H1 (cell line): ENCODE measurements around the gene NTN1. TPM values are rescaled to one million over a fixed set of nuclear protein-coding genes. Genes with fewer than 3 reads are reported as not detected.

Experiments used
- CTCF ChIA-PET: fragments of 300-600 bp; sonication (Branson Sonifier 250); formaldehyde crosslinking; loops from one replicate; lab custom pipeline; 2021; ENCODE audit not compliant: partially characterized antibody; lab: Charles Lee
- POLR2A ChIA-PET: fragments of 300-600 bp; sonication (Branson Sonifier 250); formaldehyde crosslinking; loops from one replicate; lab custom pipeline; 2021; ENCODE audit warnings: inconsistent platforms; ENCODE audit not compliant: partially characterized antibody; lab: Charles Lee
- DNase-seq, 2 experiments: peaks; one replicate each; pipeline versions ENCODE4 v3.0.0 to v3.0.0-alpha.2; 2010 to 2022; ENCODE audit warnings: low spot score in 2 of 2, low read depth in 1 of 2, mixed read lengths in 1 of 2
- FAIRE-seq: peaks from 2 replicates; lab custom pipeline; 2011; peaks lifted over from hg19 to GRCh38; lab: Jason Lieb, UNC
- H2AFZ ChIP-seq: 2 replicates; pipeline ENCODE4 v1.8.1; 2012; ENCODE audit warnings: low read length, inconsistent platforms
- H2AK5ac ChIP-seq: 2 replicates; pipeline ENCODE4 v1.6.1; 2013; ENCODE audit warnings: low read depth, low read length
- H2BK120ac ChIP-seq: replicated peaks from 2 replicates; pipeline ENCODE3; 2013; ENCODE audit warnings: low read depth, low read length, inconsistent platforms
- H2BK12ac ChIP-seq: 2 replicates; pipeline ENCODE4 v1.6.1; 2013; ENCODE audit warnings: low read depth, low read length
- H2BK15ac ChIP-seq: 2 replicates; pipeline ENCODE4 v1.6.1; 2013; ENCODE audit warnings: low read length
- H2BK20ac ChIP-seq: 2 replicates; pipeline ENCODE4 v1.6.1; 2013; ENCODE audit warnings: low read length
- H2BK5ac ChIP-seq: 2 replicates; pipeline ENCODE4 v1.6.1; 2013; ENCODE audit warnings: low read depth, low read length
- H3K14ac ChIP-seq: 2 replicates; pipeline ENCODE4 v1.6.1; 2013; ENCODE audit warnings: inconsistent platforms; ENCODE audit not compliant: insufficient read length
- H3K18ac ChIP-seq: 2 replicates; pipeline ENCODE4 v1.6.1; 2013; ENCODE audit warnings: low read length; ENCODE audit errors: extremely low read depth
- H3K23ac ChIP-seq: 2 replicates; pipeline ENCODE4 v1.6.1; 2013; ENCODE audit warnings: inconsistent platforms; ENCODE audit not compliant: insufficient read length
- H3K23me2 ChIP-seq: 2 replicates; pipeline ENCODE4 v1.6.1; 2013; ENCODE audit warnings: low read depth, low read length
- H3K27ac ChIP-seq: 2 replicates; pipeline ENCODE4 v1.6.1; 2011; ENCODE audit warnings: low read depth, low read length, inconsistent platforms
- H3K27me3 ChIP-seq, 4 experiments: replicated peaks in 1 of 4; 1 replicate in 1 of 4; 2 replicates in 3 of 4; pipeline versions ENCODE4 v1.6.1 to v1.8.1; 2011 to 2013; ENCODE audit warnings: low read length in 3 of 4, mild to moderate bottlenecking in 3 of 4, inconsistent platforms in 2 of 4, mixed read lengths in 2 of 4, moderate library complexity in 1 of 4; ENCODE audit not compliant: control insufficient read depth in 3 of 4, insufficient read depth in 3 of 4; ENCODE audit errors: extremely low read depth in 1 of 4
- H3K36me3 ChIP-seq, 4 experiments: 2 replicates each; pipeline versions ENCODE4 v1.6.1 to v1.8.1; 2011 to 2013; ENCODE audit warnings: mild to moderate bottlenecking in 4 of 4, low read length in 3 of 4, moderate library complexity in 2 of 4, control low read depth in 1 of 4, inconsistent platforms in 1 of 4; ENCODE audit not compliant: insufficient read depth in 4 of 4, control insufficient read depth in 2 of 4
- H3K4ac ChIP-seq: replicated peaks from 2 replicates; pipeline ENCODE3; 2013; ENCODE audit warnings: low read length, low read depth, mixed read lengths, inconsistent platforms; ENCODE audit not compliant: insufficient read length
- H3K4me1 ChIP-seq, 4 experiments: replicated peaks in 1 of 4; 1 replicate in 1 of 4; 2 replicates in 3 of 4; pipeline versions ENCODE4 v1.6.1 to v1.8.1; 2011 to 2013; ENCODE audit warnings: low read length in 3 of 4, inconsistent platforms in 2 of 4, mixed read lengths in 1 of 4; ENCODE audit not compliant: insufficient read depth in 4 of 4, control insufficient read depth in 3 of 4
- H3K4me2 ChIP-seq, 2 experiments: 2 replicates each; pipeline versions ENCODE4 v1.6.1 to v1.8.1; 2011 to 2013; ENCODE audit warnings: low read depth in 2 of 2, low read length in 2 of 2, control low read depth in 1 of 2, inconsistent platforms in 1 of 2, mild to moderate bottlenecking in 1 of 2; ENCODE audit not compliant: insufficient read depth in 1 of 2
- H3K4me3 ChIP-seq, 4 experiments: fragments of 200-600, 300-600 bp in 1 of 4; sonication (generic), shearing (Covaris generic), sonication (Bioruptor Twin) in 1 of 4; 2 replicates each; pipeline versions ENCODE4 v1.5.1 to v1.8.1; 2011 to 2016; ENCODE audit warnings: low read length in 4 of 4, low read depth in 3 of 4, control low read depth in 2 of 4, inconsistent platforms in 2 of 4, mild to moderate bottlenecking in 2 of 4, mixed read lengths in 1 of 4, moderate library complexity in 1 of 4; ENCODE audit not compliant: insufficient read depth in 2 of 4; ENCODE audit errors: extremely low read depth in 1 of 4
- H3K56ac ChIP-seq: replicated peaks from 2 replicates; pipeline ENCODE3; 2013; ENCODE audit warnings: low read depth, mild to moderate bottlenecking, mixed read lengths, low read length, inconsistent platforms; ENCODE audit not compliant: insufficient read length
- H3K79me1 ChIP-seq: 2 replicates; pipeline ENCODE4 v1.6.1; 2013; ENCODE audit warnings: low read depth, low read length, control low read depth
- H3K79me2 ChIP-seq, 2 experiments: 2 replicates each; pipeline versions ENCODE4 v1.6.1 to v1.8.1; 2012 to 2013; ENCODE audit warnings: low read length in 2 of 2, mild to moderate bottlenecking in 2 of 2, inconsistent platforms in 1 of 2; ENCODE audit not compliant: insufficient read depth in 2 of 2, control insufficient read depth in 1 of 2
- H3K9ac ChIP-seq, 4 experiments: replicated peaks in 1 of 4; 1 replicate in 1 of 4; 2 replicates in 3 of 4; pipeline versions ENCODE4 v1.6.1 to v1.8.1; 2011 to 2013; ENCODE audit warnings: low read depth in 3 of 4, low read length in 3 of 4, control low read depth in 2 of 4, mild to moderate bottlenecking in 2 of 4, moderate library complexity in 2 of 4, inconsistent platforms in 1 of 4; ENCODE audit errors: extremely low read depth in 1 of 4
- H3K9me3 ChIP-seq, 2 experiments: 2 replicates each; pipeline versions ENCODE4 v1.6.1 to v1.8.1; 2012 to 2013; ENCODE audit warnings: mild to moderate bottlenecking in 2 of 2, moderate library complexity in 2 of 2, control low read depth in 1 of 2, inconsistent platforms in 1 of 2, low read depth in 1 of 2, low read length in 1 of 2, mixed read lengths in 1 of 2; ENCODE audit not compliant: insufficient read depth in 2 of 2
- H4K20me1 ChIP-seq, 2 experiments: replicated peaks in 1 of 2; 2 replicates each; pipeline versions ENCODE3 to v1.8.1; 2011 to 2013; ENCODE audit warnings: inconsistent platforms in 2 of 2, low read length in 2 of 2, mild to moderate bottlenecking in 1 of 2; ENCODE audit not compliant: insufficient read depth in 2 of 2, control insufficient read depth in 1 of 2
- H4K5ac ChIP-seq: 2 replicates; pipeline ENCODE4 v1.6.1; 2013; ENCODE audit warnings: low read length, low read depth, mixed read lengths, inconsistent platforms; ENCODE audit not compliant: insufficient read length
- H4K8ac ChIP-seq: 2 replicates; pipeline ENCODE4 v1.8.0; 2013; ENCODE audit warnings: mild to moderate bottlenecking, moderate library complexity, low read length, inconsistent platforms; ENCODE audit not compliant: insufficient read depth; ENCODE audit errors: extremely low read depth
- H4K91ac ChIP-seq: replicated peaks from 2 replicates; pipeline ENCODE3; 2013; ENCODE audit warnings: low read length, mixed read lengths, inconsistent platforms; ENCODE audit not compliant: insufficient read length
- ASH2L ChIP-seq: fragments of 200-600, 300-600 bp; sonication (generic); IDR thresholded peaks from one replicate; pipeline ENCODE4 v1.7.1; 2017; ENCODE audit warnings: low read length
- BACH1 ChIP-seq: IDR thresholded peaks from 2 replicates; pipeline ENCODE4 v1.6.1; 2012; ENCODE audit warnings: low read length, improper control_type of control experiment
- CTBP2 ChIP-seq: IDR thresholded peaks from 2 replicates; pipeline ENCODE4 v1.7.0; 2011; ENCODE audit warnings: borderline replicate concordance, mild to moderate bottlenecking, moderate library complexity, mixed read lengths, low read length; ENCODE audit not compliant: insufficient read depth, insufficient read length
- GABPA ChIP-seq: IDR thresholded peaks from 2 replicates; pipeline ENCODE4 v1.6.1; 2011; ENCODE audit warnings: mild to moderate bottlenecking, low read length, moderate library complexity, borderline replicate concordance; ENCODE audit not compliant: insufficient read depth
- HDAC2 ChIP-seq, 2 experiments: fragments of 300-600 bp in 1 of 2; sonication (generic) in 1 of 2; IDR thresholded peaks; 2 replicates each; pipeline ENCODE4 v1.6.1; 2011 to 2012; ENCODE audit warnings: low read depth in 2 of 2, low read length in 2 of 2, mild to moderate bottlenecking in 2 of 2, moderate library complexity in 2 of 2, borderline replicate concordance in 1 of 2, inconsistent platforms in 1 of 2
- RNF2 ChIP-seq: fragments of 200-900, 300-1000 bp; sonication (generic); IDR thresholded peaks from 2 replicates; pipeline ENCODE4 v1.7.1; 2016; ENCODE audit warnings: borderline replicate concordance, low read depth, mild to moderate bottlenecking, antibody characterized with exemption, low read length; ENCODE audit not compliant: poor library complexity, severe bottlenecking; ENCODE audit errors: missing control alignments
- WGBS, 2 experiments: shearing (Covaris generic) in 1 of 2; methylation state at CpG; one replicate each; pipeline versions ENCODE4 v1.1.6 to v1.1.7; 2013 to 2015; ENCODE audit warnings: low lambda C conversion rate in 2 of 2, mixed read lengths in 2 of 2, inconsistent platforms in 1 of 2, low coverage in 1 of 2, missing lambda C conversion rate in 1 of 2; ENCODE audit not compliant: insufficient replicate concordance in 2 of 2, insufficient coverage in 1 of 2, insufficient read length in 1 of 2; ENCODE audit errors: extremely low coverage in 1 of 2, missing lambda C conversion rate in 1 of 2; 5-methylcytosine and 5-hydroxymethylcytosine counted together
- polyA plus RNA-seq, 7 experiments: library from polyadenylated mRNA; depleted of rRNA in 3 of 7; stranded (reverse) in 5 of 7; unstranded in 2 of 7; fragments of >200 nt in 5 of 7; fragments of 200-250 nt in 2 of 7; gene quantifications; 1 replicate in 5 of 7; 2 replicates in 1 of 7; 4 replicates in 1 of 7; pipeline versions ENCODE4 v1.2.1 to v1.2.3, GENCODE V29; 2011 to 2013; ENCODE audit warnings: missing spikeins in 2 of 7, mixed read lengths in 2 of 7
- total RNA-seq: library from RNA; stranded (reverse); fragmentation: NEBNext Ultra II Directional; extraction: Animal tissue kit (Norgen Biotek cat#: 25700); gene quantifications from 2 replicates; pipeline ENCODE4 v1.2.1, GENCODE V29; 2021

The NTN1 gene
- total and polyA plus RNA-seq, 2 of the 8 experiments (the other 6 are each of a cell fraction or from before 2014, with no cell fraction given) = 2.0 to 2.3 TPM

- DNase-seq (peak in 1 of 2 experiments; percentile 59), FAIRE-seq (no peak)
- Histone ChIP-seq H3K79me1 (no peaks in the 10 kb centered on the region), H3K9ac (no peak overlapping the region), H2BK15ac (no peak overlapping the region), H3K4me1 (peaks cover 6 to 17% (median 10%) of the 10 kb centered on the region in 4 experiments), H4K91ac (no peak overlapping the region), H3K18ac (no peak overlapping the region; the same call in 1 of the 2 replicates), H2AK5ac (no peak overlapping the region), H4K20me1 (peaks cover 2 to 6% of the 10 kb centered on the region in 2 experiments), H3K27ac (no peak overlapping the region), H3K79me2 (no peaks in the 10 kb centered on the region), H3K4me3 (peak overlapping the region; percentile 15 to 61 (median 28); a peak in 6 of 8 replicates), H3K23ac (no peak overlapping the region), H2BK120ac (no peak overlapping the region), H4K8ac (0 out of 2 replicates have a peak overlapping the region, but pooled peaks have one; percentile 80), H3K14ac (no peak overlapping the region), H2AFZ (no peak overlapping the region), H2BK20ac (no peak overlapping the region), H3K56ac (no peak overlapping the region), H3K36me3 (peaks cover 0 to 5% (median 0%) of the 10 kb centered on the region in 4 experiments; a peak in 1 of 8 replicates), H2BK12ac (no peak overlapping the region), H3K4me2 (peak overlapping the region; percentile 80 to 82), H4K5ac (no peak overlapping the region), H3K9me3 (peaks cover 0 to 4% of the 10 kb centered on the region in 2 experiments; a peak in 1 of 4 replicates), H3K4ac (no peak overlapping the region), H2BK5ac (no peak overlapping the region), H3K23me2 (peaks cover 8% of the 10 kb centered on the region; the same call in 1 of the 2 replicates), H3K27me3 (peaks cover 56 to 69% (median 61%) of the 10 kb centered on the region in 4 experiments)
- 3% methylated on average over 42 of the region's 90 CpGs; no CpG with 5 or more reads in 1 of the 2 experiments for WGBS, 2 experiments
- CTCF ChIA-PET = interaction anchor here (0.6 to 4.5 kb wide), 19 partner anchors 8 to 517 kb away, joined by 3 to 38 read pairs (median 3); partner anchors contain the start of gene NTN1
- TF ChIP-seq CTBP2 = no peak
- TF ChIP-seq HDAC2 (IDR thresholded peaks at IDR 0.05; ENCODE audit: borderline replicate concordance in 1 of 2, low read depth in 2 of 2, low read length in 2 of 2) = no peak
- no peak for TF ChIP-seq BACH1
- TF ChIP-seq RNF2 = peak; percentile 54
- TF ChIP-seq GABPA = 0 out of 2 replicates have a peak, but pooled peaks have one; percentile 19
- TF ChIP-seq ASH2L = peak; percentile 7
- POLR2A ChIA-PET = interaction anchor here (0.5 to 1.9 kb wide), 5 partner anchors 8 to 481 kb away, joined by 3 to 7 read pairs (median 4); partner anchors contain the start of gene NTN1
These were observed 17.8 kb upstream of the NTN1 start for GRCh38 chr17:9003355-9004131.
